Subcutaneous adipose tissue (tissue), 4 donors: ENCODE results near the gene TNF. TPM values are rescaled to one million over a fixed set of nuclear protein-coding genes. Genes with fewer than 3 reads are reported as not detected.

Source experiments
- total RNA-seq, 4 donors: library from RNA; depleted of rRNA; stranded (reverse); fragments of >200 nt; gene quantifications; one replicate each; pipeline ENCODE4 v1.1.0, GENCODE V29; 2016
- TF ChIP-seq, protein P1 (sequence below): fragments of 450-650 bp; IDR thresholded peaks from one replicate; pipeline ENCODE4 v1.5.1; 2016; ENCODE audit warnings: low read depth, mild to moderate bottlenecking, control low read depth, antibody characterized with exemption, moderate library complexity

The TNF gene
- total RNA-seq, 4 donors from 2014 or later: 0.22 to 0.82 TPM; not detected in 2

- TF ChIP-seq, protein P1, sequence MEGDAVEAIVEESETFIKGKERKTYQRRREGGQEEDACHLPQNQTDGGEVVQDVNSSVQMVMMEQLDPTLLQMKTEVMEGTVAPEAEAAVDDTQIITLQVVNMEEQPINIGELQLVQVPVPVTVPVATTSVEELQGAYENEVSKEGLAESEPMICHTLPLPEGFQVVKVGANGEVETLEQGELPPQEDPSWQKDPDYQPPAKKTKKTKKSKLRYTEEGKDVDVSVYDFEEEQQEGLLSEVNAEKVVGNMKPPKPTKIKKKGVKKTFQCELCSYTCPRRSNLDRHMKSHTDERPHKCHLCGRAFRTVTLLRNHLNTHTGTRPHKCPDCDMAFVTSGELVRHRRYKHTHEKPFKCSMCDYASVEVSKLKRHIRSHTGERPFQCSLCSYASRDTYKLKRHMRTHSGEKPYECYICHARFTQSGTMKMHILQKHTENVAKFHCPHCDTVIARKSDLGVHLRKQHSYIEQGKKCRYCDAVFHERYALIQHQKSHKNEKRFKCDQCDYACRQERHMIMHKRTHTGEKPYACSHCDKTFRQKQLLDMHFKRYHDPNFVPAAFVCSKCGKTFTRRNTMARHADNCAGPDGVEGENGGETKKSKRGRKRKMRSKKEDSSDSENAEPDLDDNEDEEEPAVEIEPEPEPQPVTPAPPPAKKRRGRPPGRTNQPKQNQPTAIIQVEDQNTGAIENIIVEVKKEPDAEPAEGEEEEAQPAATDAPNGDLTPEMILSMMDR: no peak
These were observed 45.4 kb downstream of the TNF start, which contains the start of gene PRRC2A for GRCh38 chr6:31620586-31621319. TSS of gene PRRC2A (plus strand) at chr6:31620715. CDS start at chr6:31622790, 2,075 bp downstream.

- TF ChIP-seq, protein P1: no peak
These were observed 46.1 kb downstream of the TNF start for GRCh38 chr6:31621320-31621939.

DNA sequence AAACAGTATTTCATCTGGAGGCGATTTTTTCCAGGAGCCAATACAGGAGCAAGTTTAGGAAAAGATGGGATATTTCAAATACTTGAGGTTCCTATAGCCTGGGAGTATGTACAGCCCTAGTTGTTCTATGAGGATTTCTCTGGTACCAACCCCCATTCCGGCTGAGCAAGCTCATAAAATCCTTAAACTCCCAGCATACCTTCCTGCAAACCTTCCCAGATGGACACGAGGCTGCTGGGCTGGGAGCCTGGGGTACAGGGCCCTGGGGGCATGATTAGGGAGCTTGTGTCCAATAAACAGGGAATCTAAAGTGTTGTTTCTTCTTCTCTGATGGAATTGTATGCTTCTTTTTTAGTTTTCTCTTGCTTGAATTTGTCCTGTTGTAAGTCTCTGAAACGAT, 46.6 kb downstream of the TNF start:
- TF ChIP-seq, protein P1: no peak

- TF ChIP-seq, protein P1: no peak
These were observed 47.3 kb downstream of the TNF start for GRCh38 chr6:31622684-31623091.

DNA sequence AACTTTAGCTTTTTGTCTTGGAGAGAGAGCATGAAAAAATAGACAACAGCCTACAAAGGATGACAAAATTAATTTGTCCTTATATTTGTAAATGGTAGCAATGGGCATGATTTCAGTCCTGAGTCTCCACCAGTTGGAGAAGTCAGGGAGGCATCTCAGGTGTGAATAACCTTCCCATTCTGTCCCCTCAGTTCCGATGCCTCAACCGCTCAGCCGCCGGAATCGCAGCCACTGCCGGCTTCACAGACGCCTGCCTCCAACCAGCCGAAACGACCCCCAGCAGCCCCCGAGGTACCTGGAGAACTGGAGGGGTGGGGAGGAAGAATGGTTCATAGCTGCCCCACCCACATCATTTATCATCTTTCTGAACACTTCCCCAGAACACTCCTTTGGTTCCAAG, 48.7 kb downstream of the TNF start:
- TF ChIP-seq, protein P1: no peak

DNA sequence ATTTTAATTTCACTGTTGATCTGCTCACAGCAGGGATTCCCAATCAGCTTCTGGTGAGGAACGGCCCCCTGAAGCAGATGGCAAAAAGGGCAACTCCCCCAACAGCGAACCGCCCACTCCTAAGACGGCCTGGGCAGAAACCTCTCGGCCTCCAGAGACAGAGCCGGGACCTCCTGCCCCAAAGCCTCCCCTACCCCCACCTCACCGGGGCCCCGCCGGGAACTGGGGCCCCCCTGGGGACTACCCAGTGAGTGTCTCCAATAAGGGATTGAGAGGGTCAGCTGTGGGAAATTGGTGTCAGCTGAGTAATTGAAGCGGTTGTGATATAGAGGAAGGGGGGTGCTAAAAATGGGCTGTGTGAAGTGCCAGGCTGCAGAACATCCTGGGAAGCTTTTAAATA, 51.6 kb downstream of the TNF start:
- TF ChIP-seq, protein P1: no peak

DNA sequence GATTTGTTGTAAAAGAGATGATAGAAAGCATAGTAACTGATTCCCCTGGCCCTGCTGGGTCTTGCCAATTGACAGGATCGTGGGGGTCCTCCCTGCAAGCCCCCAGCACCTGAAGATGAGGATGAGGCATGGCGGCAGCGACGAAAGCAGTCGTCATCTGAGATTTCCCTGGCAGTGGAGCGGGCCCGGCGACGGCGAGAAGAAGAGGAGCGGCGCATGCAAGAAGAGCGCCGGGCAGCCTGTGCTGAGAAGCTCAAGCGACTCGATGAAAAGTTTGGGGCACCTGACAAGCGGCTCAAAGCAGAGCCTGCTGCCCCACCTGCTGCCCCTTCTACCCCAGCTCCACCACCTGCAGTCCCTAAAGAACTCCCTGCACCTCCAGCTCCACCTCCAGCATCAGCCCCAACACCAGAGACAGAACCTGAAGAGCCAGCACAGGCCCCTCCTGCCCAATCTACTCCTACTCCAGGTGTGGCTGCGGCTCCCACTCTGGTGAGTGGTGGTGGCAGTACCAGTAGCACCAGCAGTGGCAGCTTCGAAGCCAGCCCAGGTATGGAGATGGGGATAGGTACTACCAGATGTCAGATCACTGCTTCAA, 52.4 kb downstream of the TNF start:
- TF ChIP-seq, protein P1: no peak
